ENCODE measurements around the gene ZNF195. TPM values are rescaled to one million over a fixed set of nuclear protein-coding genes. Genes with fewer than 3 reads are reported as not detected.
A peak's percentile ranks its signal among the peaks of the same experiment; 100 is the strongest.
"Not testable (repeated sequence)": the region's sequence is repeated elsewhere in the genome, so short reads cannot be mapped to it uniquely, and the experiment has no call there.

Gene ZNF195
- 108 and 116 TPM in 2 replicates for total RNA-seq (2021)
- long read RNA-seq, transcript ZNF195-204 (4 exons, 2,970 nt), result major isoform, 331 of 935 reads
- long read RNA-seq, transcript ZNF195-215 (6 exons, 2,008 nt), result minor isoform, 37 of 935 reads
- long read RNA-seq, transcript ZNF195-207 (6 exons, 2,389 nt), result minor isoform, 36 of 935 reads
- long read RNA-seq, transcript ZNF195-201 (5 exons, 2,021 nt), result minor isoform, 33 of 935 reads
- long read RNA-seq, partial matches to known transcripts, result 9 of 935 reads
- long read RNA-seq, other reads (novel, unspliced or antisense), result 421 of 935 reads

DNA sequence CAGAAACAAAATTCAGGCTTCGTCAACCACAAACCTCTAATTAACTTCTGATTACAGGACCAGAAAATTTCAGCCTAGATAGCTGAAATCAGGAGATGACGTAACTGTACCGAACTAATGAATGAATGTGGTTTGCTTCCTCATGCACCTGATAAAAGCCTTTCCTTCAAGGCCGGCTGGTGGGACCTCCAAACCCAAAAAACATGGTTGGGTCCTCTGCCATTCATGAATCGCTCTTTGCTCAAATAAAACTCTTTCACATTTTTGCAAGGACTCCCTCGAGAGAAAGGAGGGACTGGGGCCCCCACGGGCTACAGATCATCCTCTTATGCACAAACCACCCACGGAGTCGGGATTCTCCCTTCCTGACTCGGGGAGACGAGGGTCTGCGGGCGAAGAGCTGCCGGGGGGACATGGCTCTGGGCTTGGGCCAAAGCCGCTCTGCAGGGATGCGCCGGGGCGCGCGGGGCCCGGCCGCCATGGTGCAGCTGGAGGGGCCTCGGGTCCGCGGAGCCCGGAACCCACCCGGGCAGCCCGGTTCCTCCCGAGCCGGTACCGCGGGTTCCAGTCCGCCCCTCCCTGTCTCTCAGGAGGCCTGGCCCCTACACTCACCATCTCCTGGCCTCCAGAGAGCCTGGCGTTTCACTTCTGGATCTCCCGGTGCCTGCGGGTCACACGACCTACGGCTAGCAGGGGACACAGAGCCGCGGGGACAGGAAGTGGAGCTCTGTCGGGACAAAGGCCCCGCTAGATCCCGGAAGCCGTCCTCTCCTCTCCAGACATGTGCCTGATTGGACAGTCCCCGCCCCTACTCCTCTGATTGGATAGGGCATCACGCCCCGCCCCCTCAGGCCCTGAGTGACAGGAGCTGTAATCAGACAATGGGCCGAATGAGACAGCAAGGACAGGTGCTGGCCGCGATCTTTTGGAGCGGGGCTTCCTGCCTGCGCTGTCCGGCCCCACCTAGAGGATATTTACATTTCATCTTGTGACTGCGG, at the start of gene ZNF195:
Gene ZNF195 (minus strand): TSS at position 721 of the 998 bp plus-strand sequence. CDS start 106 bp downstream, at position 615.
- Histone ChIP-seq H2AK5ac (ENCODE audit: insufficient read length, low read length) (no peak within 1 kb of the TSS), H3K27me3 (ENCODE audit: insufficient read depth, low read length) (no peaks in the 10 kb centered on the region), H3T11ph (ENCODE audit: low read length) (no peak within 1 kb of the TSS), H3K23ac (ENCODE audit: insufficient read length, low read depth, low read length) (no peak within 1 kb of the TSS), H4K20me1 (ENCODE audit: control insufficient read depth, insufficient read depth, insufficient read length) (no peaks in the 10 kb centered on the region), H3K56ac (ENCODE audit: insufficient read length, low read depth, low read length) (no peak within 1 kb of the TSS), H2BK5ac (ENCODE audit: insufficient read length, low read length) (no peak within 1 kb of the TSS), H3K9me3 (ENCODE audit: control insufficient read depth, low read depth, low read length) (no peaks in the 10 kb centered on the region), H4K91ac (ENCODE audit: insufficient read length, low read depth, low read length) (peak within 1 kb of the TSS; percentile 90), H3K23me2 (ENCODE audit: insufficient read length, low read depth, low read length, poor library complexity, severe bottlenecking) (peaks cover 11% of the 10 kb centered on the region), H3K4me1 (ENCODE audit: insufficient read depth, low read length) (peaks cover 8% of the 10 kb centered on the region; the same call in 1 of the 2 replicates), H2BK15ac (ENCODE audit: low read depth, low read length) (no peak within 1 kb of the TSS), H2BK12ac (ENCODE audit: insufficient read length, low read depth, low read length) (no peak within 1 kb of the TSS), H4K8ac (replicated peaks; ENCODE audit: insufficient read length, low read depth, low read length) (no peak within 1 kb of the TSS), H3K27ac (ENCODE audit: insufficient read length, low read depth, low read length) (no peak within 1 kb of the TSS), H2AFZ (ENCODE audit: low read length) (no peak within 1 kb of the TSS), H3K18ac (ENCODE audit: insufficient read length, low read depth, low read length) (peak within 1 kb of the TSS; percentile 92), H3K79me2 (ENCODE audit: insufficient read depth, low read length) (peaks cover 63% of the 10 kb centered on the region), H2BK20ac (ENCODE audit: low read depth, low read length, poor library complexity, severe bottlenecking) (no peak within 1 kb of the TSS), H3K9ac (ENCODE audit: extremely low read depth, insufficient read length, low read length) (peak within 1 kb of the TSS; percentile 87), H3K79me1 (ENCODE audit: insufficient read depth, low read depth, low read length, poor library complexity, severe bottlenecking) (peaks cover 18% of the 10 kb centered on the region), H3K4ac (ENCODE audit: low read depth, low read length) (no peak within 1 kb of the TSS; the same call in 1 of the 2 replicates), H4K5ac (ENCODE audit: insufficient read length, low read depth, low read length) (no peak within 1 kb of the TSS), H2BK120ac (ENCODE audit: low read depth, low read length, poor library complexity, severe bottlenecking) (no peak within 1 kb of the TSS), H3K14ac (ENCODE audit: insufficient read depth, low read length) (peak within 1 kb of the TSS; percentile 86; the same call in 1 of the 2 replicates), H3K4me2 (ENCODE audit: insufficient read depth, insufficient read length, low read length) (peak within 1 kb of the TSS; percentile 92)
- H3K27ac Mint-ChIP-seq, result peak within 1 kb of the TSS; percentile 90 to 99 (median 98); a peak in 6 of 7 replicates
- DNase-seq, result peak; percentile 99
- TF ChIP-seq, protein P1, sequence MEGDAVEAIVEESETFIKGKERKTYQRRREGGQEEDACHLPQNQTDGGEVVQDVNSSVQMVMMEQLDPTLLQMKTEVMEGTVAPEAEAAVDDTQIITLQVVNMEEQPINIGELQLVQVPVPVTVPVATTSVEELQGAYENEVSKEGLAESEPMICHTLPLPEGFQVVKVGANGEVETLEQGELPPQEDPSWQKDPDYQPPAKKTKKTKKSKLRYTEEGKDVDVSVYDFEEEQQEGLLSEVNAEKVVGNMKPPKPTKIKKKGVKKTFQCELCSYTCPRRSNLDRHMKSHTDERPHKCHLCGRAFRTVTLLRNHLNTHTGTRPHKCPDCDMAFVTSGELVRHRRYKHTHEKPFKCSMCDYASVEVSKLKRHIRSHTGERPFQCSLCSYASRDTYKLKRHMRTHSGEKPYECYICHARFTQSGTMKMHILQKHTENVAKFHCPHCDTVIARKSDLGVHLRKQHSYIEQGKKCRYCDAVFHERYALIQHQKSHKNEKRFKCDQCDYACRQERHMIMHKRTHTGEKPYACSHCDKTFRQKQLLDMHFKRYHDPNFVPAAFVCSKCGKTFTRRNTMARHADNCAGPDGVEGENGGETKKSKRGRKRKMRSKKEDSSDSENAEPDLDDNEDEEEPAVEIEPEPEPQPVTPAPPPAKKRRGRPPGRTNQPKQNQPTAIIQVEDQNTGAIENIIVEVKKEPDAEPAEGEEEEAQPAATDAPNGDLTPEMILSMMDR (conservative IDR thresholded peaks at IDR 0.05), result no peak
- no peaks in the 10 kb centered on the region; a peak in 1 of 5 replicates for H3K9me3 Mint-ChIP-seq
- H3K4me3 Mint-ChIP-seq, result peak within 1 kb of the TSS; percentile 95 to 98
- no peaks in the 10 kb centered on the region for H3K27me3 Mint-ChIP-seq (ENCODE audit: low read depth)
- H3K4me1 Mint-ChIP-seq, result peaks cover 59 to 73% of the 10 kb centered on the region in 2 experiments
- H3K36me3 Mint-ChIP-seq (ENCODE audit: insufficient read depth in 1 of 3, low read depth in 3 of 3), result peaks cover 61 to 69% (median 67%) of the 10 kb centered on the region in 3 experiments
- no CpG with 5 or more reads among the region's 54 CpGs for WGBS (ENCODE audit: extremely low coverage, insufficient read length, low lambda C conversion rate)

DNA sequence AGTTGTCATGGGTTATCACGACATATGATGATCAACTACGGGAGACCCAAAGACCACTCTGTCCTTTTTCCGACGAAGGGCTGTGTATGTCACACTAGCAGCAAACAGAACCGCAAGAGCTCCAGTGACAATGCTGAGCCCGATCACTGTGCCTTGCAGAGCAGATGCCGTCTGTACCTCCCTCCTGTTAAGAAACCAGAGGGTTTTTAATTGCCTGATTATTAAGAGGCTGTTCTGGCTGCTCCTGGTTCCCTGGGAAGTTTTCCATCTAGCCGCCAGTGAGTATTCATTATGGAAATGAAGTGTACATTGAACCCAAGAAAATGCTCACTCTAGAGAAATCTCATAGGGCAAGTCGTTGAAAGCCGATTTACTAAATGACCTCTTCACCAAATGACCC, 49.1 kb upstream of the ZNF195 start:
- DNase-seq; H4K8ac ChIP-seq (replicated peaks; ENCODE audit: insufficient read length, low read depth, low read length); H2AFZ ChIP-seq (ENCODE audit: low read length); H3T11ph ChIP-seq (ENCODE audit: low read length); H2AK5ac ChIP-seq (ENCODE audit: insufficient read length, low read length); H3K23me2 ChIP-seq (ENCODE audit: insufficient read length, low read depth, low read length, poor library complexity, severe bottlenecking); H3K9me3 Mint-ChIP-seq; H3K79me1 ChIP-seq (ENCODE audit: insufficient read depth, low read depth, low read length, poor library complexity, severe bottlenecking); H3K4me1 ChIP-seq (ENCODE audit: insufficient read depth, low read length); H3K79me2 ChIP-seq (ENCODE audit: insufficient read depth, low read length); H3K27ac Mint-ChIP-seq; H4K91ac ChIP-seq (ENCODE audit: insufficient read length, low read depth, low read length); H3K4me3 Mint-ChIP-seq; H3K9ac ChIP-seq (ENCODE audit: extremely low read depth, insufficient read length, low read length); H2BK5ac ChIP-seq (ENCODE audit: insufficient read length, low read length); H2BK120ac ChIP-seq (ENCODE audit: low read depth, low read length, poor library complexity, severe bottlenecking); H3K23ac ChIP-seq (ENCODE audit: insufficient read length, low read depth, low read length); H3K14ac ChIP-seq (ENCODE audit: insufficient read depth, low read length); H4K5ac ChIP-seq (ENCODE audit: insufficient read length, low read depth, low read length); H2BK12ac ChIP-seq (ENCODE audit: insufficient read length, low read depth, low read length); H4K20me1 ChIP-seq (ENCODE audit: control insufficient read depth, insufficient read depth, insufficient read length); H3K4me2 ChIP-seq (ENCODE audit: insufficient read depth, insufficient read length, low read length); H3K27me3 ChIP-seq (ENCODE audit: insufficient read depth, low read length); H2BK20ac ChIP-seq (ENCODE audit: low read depth, low read length, poor library complexity, severe bottlenecking); H3K18ac ChIP-seq (ENCODE audit: insufficient read length, low read depth, low read length); H3K27ac ChIP-seq (ENCODE audit: insufficient read length, low read depth, low read length); H3K56ac ChIP-seq (ENCODE audit: insufficient read length, low read depth, low read length); H2BK15ac ChIP-seq (ENCODE audit: low read depth, low read length); H3K36me3 Mint-ChIP-seq (ENCODE audit: insufficient read depth in 1 of 3, low read depth in 3 of 3); H3K4ac ChIP-seq (ENCODE audit: low read depth, low read length); H3K9me3 ChIP-seq (ENCODE audit: control insufficient read depth, low read depth, low read length): not testable (repeated sequence)
- Mint-ChIP-seq H3K27me3 (ENCODE audit: low read depth) (peaks cover 29% of the 10 kb centered on the region), H3K4me1 (peaks cover 11 to 16% of the 10 kb centered on the region in 2 experiments)
- WGBS (ENCODE audit: extremely low coverage, insufficient read length, low lambda C conversion rate), result no CpG with 5 or more reads among the region's 10 CpGs

Measured in H9 (cell line).